Measurements from ENCODE around the gene MOCS3. TPM values are rescaled to one million over a fixed set of nuclear protein-coding genes. Genes with fewer than 3 reads are reported as not detected.

MOCS3 gene
- polyA plus RNA-seq, 5 donors, result 3.2 to 4.1 (median 3.8) TPM

DNA sequence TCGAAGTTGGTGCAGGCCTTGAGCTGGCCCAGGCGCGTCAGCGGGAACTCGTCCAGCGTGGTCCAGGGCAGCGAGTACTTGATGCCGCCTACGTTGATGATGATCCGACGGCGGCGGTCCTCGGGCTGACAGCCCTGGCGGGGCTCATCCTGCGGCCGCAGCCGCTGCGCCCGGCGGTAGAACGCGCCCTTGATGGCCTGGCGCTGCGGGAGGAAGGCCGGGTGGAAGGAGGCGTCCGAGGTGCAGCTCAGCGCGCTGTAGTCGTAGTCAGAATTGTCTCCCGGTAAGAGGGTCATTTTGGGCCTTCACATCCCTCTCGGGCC lies 51.4 kb downstream of the MOCS3 start:
- no peak for DNase-seq

DNA sequence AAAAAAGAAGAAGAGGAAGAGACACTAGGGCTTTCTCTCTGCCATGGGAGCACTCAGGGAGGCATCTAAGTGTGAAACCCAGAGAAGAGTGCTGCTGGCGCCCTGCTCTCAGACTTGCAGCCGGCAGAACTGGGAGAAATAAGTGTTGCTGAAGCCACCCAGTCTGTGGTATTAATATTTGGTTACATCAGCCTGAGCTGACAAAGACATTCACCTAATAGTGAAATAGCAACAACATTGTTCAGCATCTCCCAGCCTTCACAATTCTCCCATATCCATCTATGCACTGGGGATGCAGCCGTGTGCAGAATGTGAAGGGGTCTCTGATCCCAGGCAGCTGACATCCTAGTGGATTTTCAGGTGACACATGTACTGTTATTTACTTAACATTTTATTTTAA lies 52.3 kb downstream of the MOCS3 start:
- DNase-seq, result no peak

DNA sequence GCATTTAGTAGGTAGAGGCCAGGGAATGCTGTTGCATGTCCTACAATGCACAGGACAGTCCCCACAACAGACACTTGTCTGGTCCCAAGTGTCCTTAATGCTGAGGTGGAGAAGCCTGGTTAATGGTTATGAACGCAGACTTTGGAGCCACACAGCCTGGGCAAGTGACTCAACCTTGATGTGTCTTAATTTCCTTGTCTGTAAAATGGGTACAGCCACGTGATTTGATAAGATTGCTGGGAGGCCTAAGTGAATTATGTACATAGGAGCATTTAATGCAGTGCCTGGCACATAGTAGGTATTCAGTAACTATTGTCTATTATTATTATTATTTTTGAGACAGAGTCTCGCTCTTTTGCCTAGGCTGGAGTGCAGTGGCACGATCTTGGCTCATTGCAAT lies 52.9 kb downstream of the MOCS3 start:
- no peak for DNase-seq

DNA sequence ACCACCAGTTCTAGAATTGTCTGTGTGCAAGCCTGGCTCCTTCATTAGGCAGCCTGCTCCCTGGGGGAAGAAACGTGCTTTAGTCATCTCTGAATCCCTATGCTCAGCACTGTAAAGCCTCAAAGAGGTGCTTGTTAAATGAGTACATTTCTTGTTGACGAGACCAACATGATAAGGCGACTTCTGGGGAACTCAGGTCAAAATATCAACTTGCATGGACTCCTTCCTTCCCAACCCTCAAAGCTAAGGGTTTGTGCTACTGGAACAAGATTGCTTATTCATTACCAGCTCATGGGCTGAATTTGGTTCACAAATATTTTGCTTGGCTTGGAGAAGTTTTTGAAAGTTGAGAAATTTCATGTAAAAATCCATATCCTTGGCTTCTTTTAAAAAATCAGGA lies 53.7 kb downstream of the MOCS3 start:
- no peak for DNase-seq

Other genes with a start within 250 kb of the MOCS3 start
- 1 to 10 TPM; 5.2 to 8.3 (median 6.6) TPM for gene PARD6B, start 227.2 kb upstream of the MOCS3 start, polyA plus RNA-seq (ENCODE audit: insufficient read depth in 1 of 5, insufficient read length in 5 of 5, low replicate concordance in 1 of 5)
- gene BCAS4, start 163.8 kb upstream of the MOCS3 start, polyA plus RNA-seq (ENCODE audit: insufficient read depth in 1 of 5, insufficient read length in 5 of 5, low replicate concordance in 1 of 5), result 1 to 10 TPM; 7.0 to 8.5 (median 8.0) TPM
- 100 to 1,000 TPM in 3 of 5 donors, 10 to 100 TPM in 2; 91.9 to 116 (median 107) TPM for gene ADNP, start 27.4 kb upstream of the MOCS3 start, polyA plus RNA-seq (ENCODE audit: insufficient read depth in 1 of 5, insufficient read length in 5 of 5, low replicate concordance in 1 of 5)
- 10 to 100 TPM; 56.1 to 72.1 (median 62.8) TPM for gene DPM1, start 286 bp upstream of the MOCS3 start, polyA plus RNA-seq (ENCODE audit: insufficient read depth in 1 of 5, insufficient read length in 5 of 5, low replicate concordance in 1 of 5)
- gene KCNG1, start 64.3 kb downstream of the MOCS3 start, polyA plus RNA-seq (ENCODE audit: insufficient read depth in 1 of 5, insufficient read length in 5 of 5, low replicate concordance in 1 of 5), result 1 to 10 TPM in 2 of 5 donors, under 1 TPM in 3; 0.31 to 1.3 (median 0.70) TPM